Liver (tissue), 9 donors: Measurements from ENCODE around the gene ZMAT5. TPM values are rescaled to one million over a fixed set of nuclear protein-coding genes. Genes with fewer than 3 reads are reported as not detected.

Source experiments
- DNase-seq: peaks from one replicate; pipeline ENCODE4 v3.0.0-alpha.2; 2017; ENCODE audit warnings: low spot score
- H3K27ac ChIP-seq, 2 donors: one replicate each; pipeline ENCODE4 v1.7.0; 2013; ENCODE audit warnings: inconsistent platforms in 2 of 2, low read length in 2 of 2, control low read depth in 1 of 2, low read depth in 1 of 2, mild to moderate bottlenecking in 1 of 2
- H3K27me3 ChIP-seq, 4 donors: one replicate each; pipeline versions ENCODE4 v1.6.1 to v1.7.0; 2013; ENCODE audit warnings: low read length in 3 of 4, inconsistent platforms in 1 of 4, mild to moderate bottlenecking in 1 of 4, moderate library complexity in 1 of 4; ENCODE audit not compliant: control insufficient read depth in 4 of 4, insufficient read depth in 4 of 4
- H3K36me3 ChIP-seq, 4 donors: one replicate each; pipeline versions ENCODE4 v1.6.1 to v1.7.0; 2013; ENCODE audit warnings: low read length in 3 of 4, mild to moderate bottlenecking in 3 of 4, low read depth in 1 of 4, moderate library complexity in 1 of 4; ENCODE audit not compliant: control insufficient read depth in 4 of 4, insufficient read depth in 3 of 4
- H3K4me1 ChIP-seq, 4 donors: one replicate each; pipeline versions ENCODE4 v1.6.1 to v1.7.0; 2013; ENCODE audit warnings: low read length in 3 of 4, mild to moderate bottlenecking in 3 of 4, moderate library complexity in 1 of 4; ENCODE audit not compliant: control insufficient read depth in 4 of 4, insufficient read depth in 4 of 4
- H3K4me3 ChIP-seq, 3 donors: one replicate each; pipeline versions ENCODE4 v1.6.1 to v1.7.0; 2013; ENCODE audit warnings: low read length in 3 of 3, control low read depth in 1 of 3, low read depth in 1 of 3, mild to moderate bottlenecking in 1 of 3
- H3K9ac ChIP-seq, 2 donors: one replicate each; pipeline ENCODE4 v1.7.0; 2013; ENCODE audit warnings: low read length in 2 of 2, mild to moderate bottlenecking in 2 of 2, moderate library complexity in 2 of 2, control low read depth in 1 of 2, low read depth in 1 of 2
- H3K9me3 ChIP-seq, 4 donors: one replicate each; pipeline versions ENCODE4 v1.6.1 to v1.7.0; 2013; ENCODE audit warnings: low read length in 3 of 4; ENCODE audit not compliant: control insufficient read depth in 4 of 4
- EGR1 ChIP-seq, 2 donors: IDR thresholded peaks; 2 replicates each; pipeline ENCODE4 v1.6.1; 2016 to 2018; ENCODE audit warnings: antibody characterized with exemption in 2 of 2, low read depth in 2 of 2
- FOXA1 ChIP-seq: IDR thresholded peaks from 2 replicates; pipeline ENCODE4 v1.6.1; 2016; ENCODE audit warnings: antibody characterized with exemption
- GABPA ChIP-seq, 2 donors: IDR thresholded peaks in 1 of 2; conservative IDR thresholded peaks in 1 of 2; 2 replicates each; pipeline ENCODE4 v1.6.1; 2016; ENCODE audit warnings: antibody characterized with exemption in 2 of 2, mild to moderate bottlenecking in 1 of 2, moderate library complexity in 1 of 2
- HNF4A ChIP-seq, 2 donors: conservative IDR thresholded peaks; 2 replicates each; pipeline ENCODE4 v1.6.1; 2016; ENCODE audit warnings: antibody characterized with exemption in 2 of 2, mild to moderate bottlenecking in 2 of 2
- HNF4G ChIP-seq: IDR thresholded peaks from 2 replicates; pipeline ENCODE4 v1.6.1; 2016; ENCODE audit warnings: antibody characterized with exemption
- JUND ChIP-seq, 2 donors: IDR thresholded peaks; 2 replicates each; pipeline ENCODE4 v1.6.1; 2016; ENCODE audit warnings: antibody characterized with exemption in 2 of 2
- NR2F2 ChIP-seq: IDR thresholded peaks from 2 replicates; pipeline ENCODE4 v1.6.1; 2016; ENCODE audit warnings: antibody characterized with exemption
- RAD21 ChIP-seq, 2 donors: IDR thresholded peaks; 2 replicates each; pipeline ENCODE4 v1.6.1; 2016; ENCODE audit warnings: antibody characterized with exemption in 2 of 2, mild to moderate bottlenecking in 2 of 2
- RXRA ChIP-seq, 2 donors: IDR thresholded peaks; 2 replicates each; pipeline ENCODE4 v1.6.1; 2017 to 2018; ENCODE audit warnings: antibody characterized with exemption in 2 of 2, mild to moderate bottlenecking in 1 of 2
- SP1 ChIP-seq: IDR thresholded peaks from 2 replicates; pipeline ENCODE4 v1.6.1; 2018; ENCODE audit warnings: antibody characterized with exemption, mild to moderate bottlenecking
- TAF1 ChIP-seq: conservative IDR thresholded peaks from 2 replicates; pipeline ENCODE4 v1.6.1; 2016; ENCODE audit warnings: antibody characterized with exemption, mild to moderate bottlenecking
- YY1 ChIP-seq: IDR thresholded peaks from 2 replicates; pipeline ENCODE4 v1.6.1; 2016; ENCODE audit warnings: antibody characterized with exemption, mild to moderate bottlenecking
- ZBTB33 ChIP-seq: IDR thresholded peaks from 2 replicates; pipeline ENCODE4 v1.6.1; 2016; ENCODE audit warnings: antibody characterized with exemption
- WGBS: extraction: QIAGEN DNeasy Blood & Tissue Kit; methylation state at CpG from one replicate; pipeline ENCODE4 v1.1.7; 2013; 5-methylcytosine and 5-hydroxymethylcytosine counted together
- polyA plus RNA-seq, 2 donors: library from polyadenylated mRNA; stranded (reverse) in 1 of 2; unstranded in 1 of 2; fragments of 200-250 nt in 1 of 2; fragments of >200 nt in 1 of 2; fragmentation: Nextera tagmentation in 1 of 2; extraction: Ambion mirVana in 1 of 2; gene quantifications; one replicate each; pipeline versions ENCODE4 v1.2.1 to v1.2.3, GENCODE V29; 2013 to 2015
- total RNA-seq, 2 donors: library from RNA; depleted of rRNA; stranded (reverse); fragments of >200 nt; gene quantifications; one replicate each; pipeline ENCODE4 v1.2.3, GENCODE V29; 2014
- TF ChIP-seq, protein P1 (sequence below): fragments of 150-350 bp; IDR thresholded peaks from 2 replicates; pipeline ENCODE4 v1.5.1; 2017; ENCODE audit warnings: improper control_type of control experiment, low read depth, low read length; ENCODE audit not compliant: missing input control
- TF ChIP-seq, protein P2 (sequence below): IDR thresholded peaks from 2 replicates; pipeline ENCODE4 v1.6.1; 2016; ENCODE audit warnings: antibody characterized with exemption, mild to moderate bottlenecking
- TF ChIP-seq, protein P3 (sequence below): IDR thresholded peaks from 2 replicates; pipeline ENCODE4 v1.6.1; 2016; ENCODE audit warnings: antibody characterized with exemption
- TF ChIP-seq, protein P4 (sequence below): IDR thresholded peaks from 2 replicates; pipeline ENCODE4 v1.6.1; 2016; ENCODE audit warnings: antibody characterized with exemption
- donor health status: healthy.
- donor health status: healthy.
- donor health status: healthy.
- donor health status: healthy.
- donor health status: healthy.

ZMAT5 gene
- total and polyA plus RNA-seq, 4 donors, result 9.2 to 18.8 (median 13.5) TPM

- Histone ChIP-seq H3K27ac (no peak overlapping the region), H3K4me1 (no peaks in the 10 kb centered on the region), H3K4me3 (no peak overlapping the region), H3K27me3 (no peaks in the 10 kb centered on the region), H3K9ac (no peak overlapping the region), H3K9me3 (no peaks in the 10 kb centered on the region), H3K36me3 (peaks cover 2 to 32% (median 10%) of the 10 kb centered on the region in 4 donors)
- TF ChIP-seq, protein P1, sequence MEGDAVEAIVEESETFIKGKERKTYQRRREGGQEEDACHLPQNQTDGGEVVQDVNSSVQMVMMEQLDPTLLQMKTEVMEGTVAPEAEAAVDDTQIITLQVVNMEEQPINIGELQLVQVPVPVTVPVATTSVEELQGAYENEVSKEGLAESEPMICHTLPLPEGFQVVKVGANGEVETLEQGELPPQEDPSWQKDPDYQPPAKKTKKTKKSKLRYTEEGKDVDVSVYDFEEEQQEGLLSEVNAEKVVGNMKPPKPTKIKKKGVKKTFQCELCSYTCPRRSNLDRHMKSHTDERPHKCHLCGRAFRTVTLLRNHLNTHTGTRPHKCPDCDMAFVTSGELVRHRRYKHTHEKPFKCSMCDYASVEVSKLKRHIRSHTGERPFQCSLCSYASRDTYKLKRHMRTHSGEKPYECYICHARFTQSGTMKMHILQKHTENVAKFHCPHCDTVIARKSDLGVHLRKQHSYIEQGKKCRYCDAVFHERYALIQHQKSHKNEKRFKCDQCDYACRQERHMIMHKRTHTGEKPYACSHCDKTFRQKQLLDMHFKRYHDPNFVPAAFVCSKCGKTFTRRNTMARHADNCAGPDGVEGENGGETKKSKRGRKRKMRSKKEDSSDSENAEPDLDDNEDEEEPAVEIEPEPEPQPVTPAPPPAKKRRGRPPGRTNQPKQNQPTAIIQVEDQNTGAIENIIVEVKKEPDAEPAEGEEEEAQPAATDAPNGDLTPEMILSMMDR, result no peak
- TF ChIP-seq YY1, result no peak
- TF ChIP-seq ZBTB33, result no peak
- TF ChIP-seq, protein P2, sequence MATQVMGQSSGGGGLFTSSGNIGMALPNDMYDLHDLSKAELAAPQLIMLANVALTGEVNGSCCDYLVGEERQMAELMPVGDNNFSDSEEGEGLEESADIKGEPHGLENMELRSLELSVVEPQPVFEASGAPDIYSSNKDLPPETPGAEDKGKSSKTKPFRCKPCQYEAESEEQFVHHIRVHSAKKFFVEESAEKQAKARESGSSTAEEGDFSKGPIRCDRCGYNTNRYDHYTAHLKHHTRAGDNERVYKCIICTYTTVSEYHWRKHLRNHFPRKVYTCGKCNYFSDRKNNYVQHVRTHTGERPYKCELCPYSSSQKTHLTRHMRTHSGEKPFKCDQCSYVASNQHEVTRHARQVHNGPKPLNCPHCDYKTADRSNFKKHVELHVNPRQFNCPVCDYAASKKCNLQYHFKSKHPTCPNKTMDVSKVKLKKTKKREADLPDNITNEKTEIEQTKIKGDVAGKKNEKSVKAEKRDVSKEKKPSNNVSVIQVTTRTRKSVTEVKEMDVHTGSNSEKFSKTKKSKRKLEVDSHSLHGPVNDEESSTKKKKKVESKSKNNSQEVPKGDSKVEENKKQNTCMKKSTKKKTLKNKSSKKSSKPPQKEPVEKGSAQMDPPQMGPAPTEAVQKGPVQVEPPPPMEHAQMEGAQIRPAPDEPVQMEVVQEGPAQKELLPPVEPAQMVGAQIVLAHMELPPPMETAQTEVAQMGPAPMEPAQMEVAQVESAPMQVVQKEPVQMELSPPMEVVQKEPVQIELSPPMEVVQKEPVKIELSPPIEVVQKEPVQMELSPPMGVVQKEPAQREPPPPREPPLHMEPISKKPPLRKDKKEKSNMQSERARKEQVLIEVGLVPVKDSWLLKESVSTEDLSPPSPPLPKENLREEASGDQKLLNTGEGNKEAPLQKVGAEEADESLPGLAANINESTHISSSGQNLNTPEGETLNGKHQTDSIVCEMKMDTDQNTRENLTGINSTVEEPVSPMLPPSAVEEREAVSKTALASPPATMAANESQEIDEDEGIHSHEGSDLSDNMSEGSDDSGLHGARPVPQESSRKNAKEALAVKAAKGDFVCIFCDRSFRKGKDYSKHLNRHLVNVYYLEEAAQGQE, result no peak
- TF ChIP-seq JUND (IDR thresholded peaks at IDR 0.05), result no peak
- no peak for TF ChIP-seq NR2F2
- TF ChIP-seq TAF1, result no peak
- TF ChIP-seq, protein P3, sequence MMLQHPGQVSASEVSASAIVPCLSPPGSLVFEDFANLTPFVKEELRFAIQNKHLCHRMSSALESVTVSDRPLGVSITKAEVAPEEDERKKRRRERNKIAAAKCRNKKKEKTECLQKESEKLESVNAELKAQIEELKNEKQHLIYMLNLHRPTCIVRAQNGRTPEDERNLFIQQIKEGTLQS, result no peak
- no peak for TF ChIP-seq GABPA (IDR thresholded peaks at IDR 0.05 in 1 of 2, conservative IDR thresholded peaks at IDR 0.05 in 1 of 2)
- 83% methylated on average over 1 of the region's 1 CpG for WGBS
- no peak for DNase-seq
Measured at GRCh38 chr22:29735416-29735815, 31.4 kb downstream of the ZMAT5 start.

- Histone ChIP-seq H3K4me3 (no peak overlapping the region), H3K9ac (no peak overlapping the region), H3K36me3 (peaks cover 2 to 30% (median 9%) of the 10 kb centered on the region in 4 donors), H3K4me1 (no peaks in the 10 kb centered on the region), H3K27ac (no peak overlapping the region), H3K9me3 (no peaks in the 10 kb centered on the region), H3K27me3 (no peaks in the 10 kb centered on the region)
- 78% methylated on average over 9 of the region's 9 CpGs for WGBS
- DNase-seq, result no peak
- no peak for TF ChIP-seq HNF4G
- TF ChIP-seq YY1, result no peak
- no peak for TF ChIP-seq FOXA1
- no peak for TF ChIP-seq GABPA (IDR thresholded peaks at IDR 0.05 in 1 of 2, conservative IDR thresholded peaks at IDR 0.05 in 1 of 2)
- TF ChIP-seq ZBTB33, result no peak
- TF ChIP-seq JUND (IDR thresholded peaks at IDR 0.05), result no peak
- TF ChIP-seq SP1, result no peak
- TF ChIP-seq, protein P1, result no peak
- TF ChIP-seq EGR1 (IDR thresholded peaks at IDR 0.05; ENCODE audit: low read depth in 2 of 2), result no peak
- TF ChIP-seq, protein P3, result no peak
- no peak for TF ChIP-seq HNF4A (conservative IDR thresholded peaks at IDR 0.05)
- TF ChIP-seq RXRA (IDR thresholded peaks at IDR 0.05), result no peak
- TF ChIP-seq TAF1, result no peak
- TF ChIP-seq NR2F2, result no peak
- TF ChIP-seq, protein P4, sequence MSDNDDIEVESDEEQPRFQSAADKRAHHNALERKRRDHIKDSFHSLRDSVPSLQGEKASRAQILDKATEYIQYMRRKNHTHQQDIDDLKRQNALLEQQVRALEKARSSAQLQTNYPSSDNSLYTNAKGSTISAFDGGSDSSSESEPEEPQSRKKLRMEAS, result no peak
- no peak for TF ChIP-seq RAD21 (IDR thresholded peaks at IDR 0.05)
Measured at GRCh38 chr22:29734838-29735237, 32.0 kb downstream of the ZMAT5 start.
